BE2C (cell line): ENCODE results near the gene VGF.

Source experiments
- DNase-seq: peaks from one replicate; pipeline ENCODE4 v3.0.0-alpha.2; 2020
- H3K27me3 ChIP-seq: fragments of 250-450 bp; sonication (Bioruptor Pico); 2 replicates; pipeline ENCODE4 v1.5.1; 2020; ENCODE audit warnings: mild to moderate bottlenecking
- H3K36me3 ChIP-seq: fragments of 250-450 bp; sonication (Bioruptor Pico); 2 replicates; pipeline ENCODE4 v1.5.1; 2020; ENCODE audit warnings: mild to moderate bottlenecking
- H3K4me1 ChIP-seq: fragments of 250-450 bp; sonication (Bioruptor Pico); 2 replicates; pipeline ENCODE4 v1.5.1; 2020
- H3K4me3 ChIP-seq: 2 replicates; pipeline ENCODE4 v1.5.1; 2011; ENCODE audit warnings: low read depth, low read length
- H3K9me3 ChIP-seq: fragments of 250-450 bp; sonication (Bioruptor Pico); 2 replicates; pipeline ENCODE4 v1.5.1; 2020
- CTCF ChIP-seq: IDR thresholded peaks from 2 replicates; pipeline ENCODE4 v1.5.1; 2012; ENCODE audit warnings: mild to moderate bottlenecking, low read depth, low read length

Gene VGF

GRCh38 chr7:101164071-101164840, 1.1 kb downstream of the VGF start:
- DNase-seq = peak; percentile 46
- peaks cover 18% of the 10 kb centered on the region for H3K4me1 ChIP-seq
- peaks cover 2% of the 10 kb centered on the region; the same call in 1 of the 2 replicates for H3K27me3 ChIP-seq

GRCh38 chr7:101163279-101164070, 1.9 kb downstream of the VGF start:
- no peaks in the 10 kb centered on the region for H3K27me3 ChIP-seq
- peak; percentile 77 for DNase-seq
- peaks cover 15% of the 10 kb centered on the region for H3K36me3 ChIP-seq
- H3K4me1 ChIP-seq = peaks cover 16% of the 10 kb centered on the region
- peak overlapping the region; percentile 97 for H3K4me3 ChIP-seq
- H3K9me3 ChIP-seq = no peaks in the 10 kb centered on the region
- no peak for TF ChIP-seq CTCF

More at GRCh38 chr7:101164071-101164840, 1.1 kb downstream of the VGF start:
- Histone ChIP-seq H3K4me3 (peak overlapping the region; percentile 97), H3K9me3 (no peaks in the 10 kb centered on the region), H3K36me3 (peaks cover 8% of the 10 kb centered on the region)
- no peak for TF ChIP-seq CTCF

GRCh38 chr7:101162551-101163278, 2.7 kb downstream of the VGF start:
- H3K27me3 ChIP-seq = no peaks in the 10 kb centered on the region
- H3K9me3 ChIP-seq = no peaks in the 10 kb centered on the region
- H3K4me3 ChIP-seq = peak overlapping the region; percentile 57
- H3K4me1 ChIP-seq = peaks cover 11% of the 10 kb centered on the region; the same call in 1 of the 2 replicates
- peaks cover 15% of the 10 kb centered on the region for H3K36me3 ChIP-seq
- TF ChIP-seq CTCF = no peak
- DNase-seq = peak; percentile 90

GRCh38 chr7:101161692-101162471, 3.5 kb downstream of the VGF start:
- H3K4me3 ChIP-seq = peak overlapping the region; percentile 57
- no peak for DNase-seq
- no peak for TF ChIP-seq CTCF
- H3K9me3 ChIP-seq = no peaks in the 10 kb centered on the region
- H3K4me1 ChIP-seq = peaks cover 4% of the 10 kb centered on the region; the same call in 1 of the 2 replicates
- H3K27me3 ChIP-seq = no peaks in the 10 kb centered on the region
- H3K36me3 ChIP-seq = peaks cover 17% of the 10 kb centered on the region

GRCh38 chr7:101160910-101161309, 4.5 kb downstream of the VGF start:
- Histone ChIP-seq H3K4me1 (peaks cover 4% of the 10 kb centered on the region; the same call in 1 of the 2 replicates), H3K4me3 (no peak overlapping the region), H3K36me3 (peaks cover 17% of the 10 kb centered on the region), H3K27me3 (no peaks in the 10 kb centered on the region), H3K9me3 (no peaks in the 10 kb centered on the region)
- no peak for TF ChIP-seq CTCF
- DNase-seq = no peak
